SK-N-DZ (cell line): ENCODE measurements around the gene SEL1L2.

Source experiments
- DNase-seq: peaks from one replicate; pipeline ENCODE4 v3.0.0-alpha.2; 2015; ENCODE audit warnings: low spot score
- small RNA-seq, 2 experiments: library from RNA; depleted of rRNA; stranded (forward); fragments of <200 nt; gene quantifications; one replicate each; pipeline ENCODE3, GENCODE V24; 2014

SEL1L2 gene

DNA sequence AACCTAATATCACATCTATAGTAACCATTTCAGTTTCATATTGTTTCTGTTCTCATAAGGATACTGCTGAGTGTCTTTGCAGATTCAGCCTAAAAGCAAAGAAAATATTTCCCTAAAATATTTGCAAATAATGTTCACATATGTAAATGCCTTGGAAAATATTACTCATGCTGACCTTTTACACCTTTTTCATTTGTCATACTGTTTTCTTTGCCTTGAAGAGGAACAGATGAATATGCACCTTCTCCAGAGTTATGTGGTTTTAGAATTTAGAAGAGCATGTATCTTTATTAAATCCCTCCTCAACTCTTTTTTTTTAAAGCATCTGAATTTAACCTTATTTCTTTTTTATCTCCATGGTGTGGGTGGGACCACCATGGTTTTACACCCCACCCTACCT lies 173.1 kb downstream of the SEL1L2 start:
- no peak for DNase-seq

DNA sequence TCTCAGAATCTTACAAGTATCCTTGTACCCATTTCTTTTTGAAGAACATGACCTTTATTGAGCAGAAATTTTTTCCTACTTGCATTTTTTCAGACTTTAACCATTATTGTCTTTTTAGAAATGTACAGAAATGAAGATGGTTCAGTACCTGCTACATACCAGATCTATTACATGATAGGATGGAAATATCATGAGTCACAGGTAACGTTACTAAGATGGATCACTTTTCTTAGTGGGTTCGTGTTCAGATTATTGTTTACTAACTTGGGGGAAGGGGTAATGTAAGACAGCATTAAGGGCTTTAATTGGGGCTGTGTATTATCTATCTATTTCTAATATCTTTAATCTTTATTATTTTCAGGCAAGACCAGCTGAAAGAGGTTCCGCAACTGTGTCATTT lies 173.7 kb downstream of the SEL1L2 start:
- no peak for DNase-seq

DNA sequence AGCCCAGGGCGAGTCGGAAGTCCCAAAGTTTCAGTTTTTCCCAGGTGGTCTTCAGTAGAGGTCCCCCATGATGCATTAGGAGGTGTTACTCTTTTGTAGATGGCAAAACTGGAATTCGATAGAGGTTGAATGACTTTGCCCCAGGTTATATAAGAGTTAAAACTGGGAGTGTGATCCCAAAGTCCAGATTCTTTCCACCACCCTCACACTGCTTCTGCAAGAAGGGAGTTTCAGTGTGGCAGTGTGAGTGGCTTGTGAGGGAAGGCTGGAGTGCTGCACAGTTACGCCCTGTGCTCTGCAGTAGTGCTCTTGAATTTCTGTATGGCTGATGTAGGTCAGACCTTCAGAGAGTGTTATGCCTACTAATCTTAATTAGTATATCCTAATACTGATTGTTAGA lies 175.7 kb downstream of the SEL1L2 start:
- DNase-seq = no peak

DNA sequence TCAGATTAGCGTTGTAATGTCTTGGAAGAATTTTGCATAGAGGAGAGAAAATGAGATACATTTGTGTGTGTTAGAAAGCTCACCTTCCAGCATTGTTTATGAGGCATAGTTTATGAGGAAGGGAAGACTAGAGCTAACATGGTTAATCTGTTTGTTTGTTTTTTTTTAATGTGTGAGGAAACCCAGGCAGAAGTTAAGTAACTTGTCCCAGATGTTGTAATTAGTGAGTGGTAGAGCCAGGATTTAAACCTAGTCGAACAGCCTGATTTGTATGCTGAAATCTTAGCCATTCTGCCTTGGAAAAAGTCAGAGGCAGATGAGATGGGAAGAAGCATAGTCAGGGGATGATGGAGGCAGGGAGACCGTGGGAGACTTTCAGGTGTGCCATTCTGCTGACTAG lies 176.5 kb downstream of the SEL1L2 start:
- no peak for DNase-seq

DNA sequence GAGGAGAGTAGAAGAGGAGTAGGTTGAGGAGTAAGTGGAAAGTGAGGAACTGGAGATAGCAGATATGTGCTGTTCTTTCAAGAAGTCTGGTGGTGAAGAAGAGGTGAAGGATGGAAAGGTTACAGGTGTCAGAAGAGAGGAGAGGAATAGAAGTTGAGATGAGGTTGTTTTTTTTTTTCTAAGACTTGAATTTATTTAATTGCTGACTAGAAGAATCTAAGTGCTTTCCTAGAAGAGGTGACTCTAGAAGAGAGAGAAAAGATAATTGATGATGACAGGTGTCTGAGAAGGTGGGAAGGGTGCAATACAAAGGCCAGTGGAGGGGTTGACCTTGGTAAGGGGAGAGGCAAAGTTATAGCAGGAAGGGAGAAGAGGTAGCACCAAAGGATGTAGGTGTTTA lies 180.0 kb downstream of the SEL1L2 start:
- no peak for DNase-seq

DNA sequence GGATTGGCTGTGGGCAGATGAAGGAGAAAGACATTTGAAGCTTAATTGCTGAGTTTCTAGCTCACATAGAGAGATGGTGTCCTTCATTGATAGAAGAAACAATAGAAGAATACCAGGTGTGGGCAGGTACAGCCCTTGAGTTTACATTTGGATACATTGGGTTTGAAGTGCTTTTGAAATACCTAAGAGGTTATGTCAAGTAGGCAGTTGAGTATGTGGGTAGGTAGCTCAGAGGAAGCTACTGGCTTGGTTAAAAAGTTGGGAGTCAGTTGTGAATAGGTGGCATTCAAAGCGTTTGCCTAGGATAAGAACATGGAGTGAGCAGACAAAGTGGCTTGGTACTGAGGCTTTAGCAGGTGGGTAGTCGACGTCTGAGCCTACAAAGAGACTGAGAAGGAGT lies 180.6 kb downstream of the SEL1L2 start:
- DNase-seq = no peak

DNA sequence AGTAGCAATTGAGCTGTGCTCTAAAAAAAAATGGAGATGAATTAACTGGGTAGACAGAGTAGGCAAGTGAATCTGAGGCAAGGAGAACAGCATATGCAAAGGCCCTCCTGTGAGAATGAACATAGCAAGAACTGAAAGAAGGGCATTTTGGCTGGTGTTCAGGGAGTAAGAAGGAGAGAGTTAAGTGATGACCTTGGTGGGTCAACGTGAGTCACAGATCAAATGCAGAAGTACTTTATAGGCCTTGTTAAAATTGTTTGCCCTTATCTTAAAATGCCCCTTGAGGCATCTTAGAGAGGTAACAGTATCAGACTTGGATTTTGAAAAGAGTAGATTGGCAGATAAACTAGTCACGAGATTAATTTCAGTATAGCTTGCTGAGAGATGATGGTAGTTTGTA lies 181.0 kb downstream of the SEL1L2 start:
- no peak for DNase-seq

DNA sequence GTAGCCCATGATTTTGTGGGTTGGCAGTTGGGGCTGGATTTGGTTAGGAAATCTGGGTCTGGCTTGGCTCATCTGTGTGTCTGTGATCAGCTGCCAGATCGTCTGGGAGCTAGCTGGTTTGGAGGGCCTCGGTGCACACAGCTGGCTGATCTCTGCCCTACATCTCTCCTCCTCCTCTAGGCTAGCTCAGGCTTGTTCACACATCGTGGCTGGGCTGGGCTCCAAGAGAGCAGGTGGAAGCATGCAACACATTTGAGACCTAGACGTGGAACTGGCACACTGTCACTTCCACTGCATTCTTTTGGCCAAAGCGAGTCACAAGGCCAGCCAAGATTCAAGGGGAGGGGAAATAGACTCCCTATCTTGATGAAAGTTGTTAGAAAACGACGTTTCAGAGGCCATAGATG lies 189.7 kb downstream of the SEL1L2 start:
- peak; percentile 23 for DNase-seq

DNA sequence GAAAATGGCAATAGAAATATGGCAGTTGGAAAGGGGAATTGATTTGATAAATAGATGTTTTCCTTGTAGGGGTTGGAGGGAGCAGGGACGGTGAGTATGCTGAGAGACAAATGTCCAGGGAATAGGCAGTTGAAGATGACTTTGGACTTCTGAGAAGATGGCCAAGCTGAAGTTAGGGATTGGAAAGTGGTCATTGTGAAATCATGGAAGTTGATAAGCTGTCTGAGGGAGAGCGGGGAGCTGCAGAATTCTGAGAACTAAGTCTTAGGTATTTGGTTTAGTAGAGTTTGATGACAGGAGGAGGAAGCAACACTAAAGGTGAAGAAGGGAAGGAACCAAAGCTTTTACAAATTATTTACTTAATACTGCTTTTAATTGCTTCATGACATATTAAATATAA lies 190.4 kb downstream of the SEL1L2 start:
- no peak for DNase-seq

Small RNAs within 50 kb of the gene (small RNA-seq; reads per million reads assigned to genes)
- 0 reads per million in 2 experiments for gene RNU6-278P
- gene RPS3P1 = 0 reads per million in 2 experiments
